HUES64 (cell line): ENCODE measurements around the gene CPAMD8.

Experiments
- H3K27ac ChIP-seq: 2 replicates; pipeline ENCODE4 v1.7.0; 2013; ENCODE audit warnings: low read depth, low read length, inconsistent platforms
- H3K27me3 ChIP-seq: 2 replicates; pipeline ENCODE4 v1.6.1; 2013; ENCODE audit warnings: mild to moderate bottlenecking, low read length; ENCODE audit not compliant: insufficient read depth
- H3K36me3 ChIP-seq: 2 replicates; pipeline ENCODE4 v1.6.1; 2013; ENCODE audit warnings: mild to moderate bottlenecking, low read length; ENCODE audit not compliant: insufficient read depth
- H3K4me1 ChIP-seq: 2 replicates; pipeline ENCODE4 v1.6.1; 2013; ENCODE audit warnings: mild to moderate bottlenecking, low read length, moderate library complexity; ENCODE audit not compliant: insufficient read depth
- H3K4me3 ChIP-seq: 2 replicates; pipeline ENCODE4 v1.5.1; 2013; ENCODE audit warnings: mild to moderate bottlenecking, low read length, moderate library complexity
- H3K9ac ChIP-seq: 2 replicates; pipeline ENCODE4 v1.6.1; 2013; ENCODE audit warnings: mild to moderate bottlenecking, low read depth, low read length
- H3K9me3 ChIP-seq: 2 replicates; pipeline ENCODE4 v1.6.1; 2013; ENCODE audit warnings: low read depth, low read length; ENCODE audit not compliant: insufficient read depth
- WGBS: fragments of 150-250, 120-280 bp; methylation state at CpG from one replicate; pipeline ENCODE4 v1.1.7; 2013; ENCODE audit warnings: missing lambda C conversion rate; 5-methylcytosine and 5-hydroxymethylcytosine counted together

CPAMD8 gene

DNA sequence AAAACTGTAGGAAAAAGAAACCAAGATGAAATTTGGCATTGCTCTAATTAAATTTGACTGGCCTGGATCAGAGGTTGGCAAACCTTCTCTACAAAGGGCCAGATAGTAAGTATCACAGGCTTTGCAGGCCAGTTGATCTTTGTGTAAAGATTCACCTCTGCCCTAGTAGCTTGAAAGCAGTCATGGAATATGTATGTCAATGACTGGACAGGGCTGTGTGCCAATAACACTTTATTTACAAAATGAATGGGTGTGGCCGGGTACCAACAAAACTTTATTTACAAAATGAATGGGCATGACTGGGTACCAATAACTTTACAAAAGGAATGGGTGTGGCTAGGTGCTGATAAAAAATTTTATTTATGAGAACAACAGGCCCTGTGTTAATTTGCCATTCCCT lies 177.4 kb downstream of the CPAMD8 start:
- Histone ChIP-seq H3K36me3 (peaks cover 99% of the 10 kb centered on the region), H3K27me3 (no peaks in the 10 kb centered on the region), H3K9me3 (no peaks in the 10 kb centered on the region), H3K4me3 (no peak overlapping the region), H3K4me1 (no peaks in the 10 kb centered on the region), H3K9ac (no peak overlapping the region), H3K27ac (no peak overlapping the region)
- 100% methylated on average over 1 of the region's 1 CpG for whole genome bisulfite sequencing

DNA sequence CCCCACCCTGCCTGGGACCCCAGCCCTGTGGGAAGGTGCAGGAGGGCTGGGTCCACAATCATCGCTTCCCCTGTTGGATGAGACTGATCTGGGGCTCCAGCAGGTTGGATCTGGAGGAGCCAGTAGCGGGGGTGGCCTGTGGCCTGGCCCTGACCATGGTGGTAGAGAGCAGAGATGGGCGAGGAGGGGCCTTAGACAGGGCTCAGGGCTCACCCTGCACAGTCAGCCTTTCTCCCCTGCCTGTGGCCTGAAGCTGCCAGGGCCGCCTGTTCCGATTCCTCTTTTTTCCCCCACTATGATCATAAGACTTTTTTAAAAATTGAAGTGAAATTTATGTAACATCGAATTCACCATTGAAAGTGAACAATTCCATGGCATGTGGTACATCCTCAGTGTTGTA lies 179.2 kb downstream of the CPAMD8 start:
- Histone ChIP-seq H3K27ac (no peak overlapping the region), H3K9me3 (no peaks in the 10 kb centered on the region), H3K9ac (no peak overlapping the region), H3K27me3 (no peaks in the 10 kb centered on the region), H3K36me3 (peaks cover 99% of the 10 kb centered on the region), H3K4me1 (no peaks in the 10 kb centered on the region), H3K4me3 (no peak overlapping the region)
- 99% methylated on average over 6 of the region's 6 CpGs for WGBS

DNA sequence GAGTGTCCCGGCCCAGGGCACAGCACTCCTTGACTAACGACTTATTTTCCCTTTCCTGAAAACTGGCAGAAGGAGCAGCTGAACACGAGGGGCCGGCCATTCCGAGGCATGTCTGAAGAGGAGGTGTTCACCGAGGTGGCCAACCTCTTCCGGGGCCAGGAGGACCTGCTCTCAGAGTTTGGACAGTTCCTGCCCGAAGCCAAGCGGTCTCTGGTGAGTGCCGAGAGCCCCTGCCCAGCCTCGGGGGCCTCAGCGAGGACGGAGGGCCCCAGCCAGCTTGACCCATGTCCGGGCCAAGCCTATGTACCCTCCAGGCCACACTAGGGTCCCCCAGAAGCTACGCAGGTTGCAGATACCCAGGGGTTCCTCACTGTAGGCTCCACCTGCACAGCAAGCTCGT lies 179.7 kb downstream of the CPAMD8 start:
- Histone ChIP-seq H3K4me3 (no peak overlapping the region), H3K36me3 (peaks cover 98% of the 10 kb centered on the region), H3K27me3 (no peaks in the 10 kb centered on the region), H3K4me1 (no peaks in the 10 kb centered on the region), H3K9me3 (no peaks in the 10 kb centered on the region), H3K27ac (no peak overlapping the region), H3K9ac (no peak overlapping the region)
- 97% methylated on average over 16 of the region's 16 CpGs for WGBS
